Fibroblast of pulmonary artery (primary cell): ENCODE results near the gene VSTM4.

ENCODE experiments used
- DNase-seq: peaks from one replicate; pipeline ENCODE4 v3.0.0-alpha.2; 2010; ENCODE audit warnings: low read depth
- H3K4me3 ChIP-seq: replicated peaks from 2 replicates; pipeline ENCODE4 v1.5.1; 2011; ENCODE audit warnings: low read depth, mild to moderate bottlenecking, control low read depth, low read length, moderate library complexity
- TF ChIP-seq, protein P1 (sequence below): IDR thresholded peaks from 2 replicates; pipeline ENCODE4 v1.5.1; 2011; ENCODE audit warnings: mild to moderate bottlenecking, control low read depth, low read length, inconsistent platforms; ENCODE audit errors: missing control alignments

The VSTM4 gene

DNA sequence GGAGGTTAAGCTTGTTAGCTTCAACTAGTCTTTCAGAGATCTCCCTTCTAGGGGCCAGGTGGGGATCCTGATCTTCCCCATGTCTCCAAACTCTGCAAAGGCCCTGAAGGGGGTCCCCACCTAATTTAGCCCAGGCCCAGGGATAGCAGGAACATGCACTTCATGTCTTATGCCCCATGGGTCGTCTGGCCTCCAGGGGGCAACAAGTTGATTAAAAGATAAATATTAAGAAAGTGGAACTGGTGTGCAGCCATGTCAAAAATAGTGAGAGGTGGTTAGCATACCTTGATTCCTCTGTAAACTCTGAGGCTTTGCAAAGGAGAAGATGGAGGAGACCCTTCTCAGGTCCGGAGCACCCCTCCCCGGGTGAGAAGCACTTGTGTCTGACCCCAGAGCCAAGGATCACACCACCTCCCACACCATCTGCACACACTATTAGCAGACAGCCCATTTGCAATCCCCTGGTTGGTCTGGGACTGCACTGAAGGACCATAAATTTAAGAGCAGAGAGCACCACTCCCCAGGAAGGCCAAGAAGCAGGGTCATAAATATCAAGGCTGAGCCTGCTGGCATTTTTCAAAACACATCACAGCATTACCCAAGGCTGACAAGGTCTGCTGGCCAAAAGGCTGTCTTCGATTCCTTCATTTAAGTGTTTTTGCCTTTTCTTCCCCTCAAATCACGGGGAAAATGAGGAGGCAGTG is 131.5 kb downstream of the VSTM4 start:
- H3K4me3 ChIP-seq = no peak overlapping the region
- DNase-seq = no peak
- TF ChIP-seq, protein P1, sequence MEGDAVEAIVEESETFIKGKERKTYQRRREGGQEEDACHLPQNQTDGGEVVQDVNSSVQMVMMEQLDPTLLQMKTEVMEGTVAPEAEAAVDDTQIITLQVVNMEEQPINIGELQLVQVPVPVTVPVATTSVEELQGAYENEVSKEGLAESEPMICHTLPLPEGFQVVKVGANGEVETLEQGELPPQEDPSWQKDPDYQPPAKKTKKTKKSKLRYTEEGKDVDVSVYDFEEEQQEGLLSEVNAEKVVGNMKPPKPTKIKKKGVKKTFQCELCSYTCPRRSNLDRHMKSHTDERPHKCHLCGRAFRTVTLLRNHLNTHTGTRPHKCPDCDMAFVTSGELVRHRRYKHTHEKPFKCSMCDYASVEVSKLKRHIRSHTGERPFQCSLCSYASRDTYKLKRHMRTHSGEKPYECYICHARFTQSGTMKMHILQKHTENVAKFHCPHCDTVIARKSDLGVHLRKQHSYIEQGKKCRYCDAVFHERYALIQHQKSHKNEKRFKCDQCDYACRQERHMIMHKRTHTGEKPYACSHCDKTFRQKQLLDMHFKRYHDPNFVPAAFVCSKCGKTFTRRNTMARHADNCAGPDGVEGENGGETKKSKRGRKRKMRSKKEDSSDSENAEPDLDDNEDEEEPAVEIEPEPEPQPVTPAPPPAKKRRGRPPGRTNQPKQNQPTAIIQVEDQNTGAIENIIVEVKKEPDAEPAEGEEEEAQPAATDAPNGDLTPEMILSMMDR = no peak

DNA sequence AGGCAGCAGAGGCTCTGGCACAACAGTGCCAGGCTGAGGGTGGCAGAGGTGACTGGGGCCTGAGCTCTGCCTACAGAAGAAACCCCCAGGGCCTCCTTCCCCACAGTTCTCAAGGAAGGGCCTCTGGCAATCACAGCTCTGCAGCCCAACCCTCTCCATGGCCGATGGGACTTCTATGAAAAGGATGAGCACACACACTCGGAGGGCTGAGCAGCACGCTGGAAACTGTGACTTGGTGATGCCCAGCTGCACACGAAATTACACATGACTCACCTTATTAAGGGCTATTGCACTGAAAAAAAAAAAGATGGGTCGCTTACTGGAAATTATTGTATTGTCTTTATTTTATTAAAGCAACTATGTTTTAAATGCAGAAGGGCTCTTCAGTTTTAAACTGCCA is 132.7 kb downstream of the VSTM4 start:
- H3K4me3 ChIP-seq = no peak overlapping the region
- TF ChIP-seq, protein P1 = no peak
- no peak for DNase-seq

DNA sequence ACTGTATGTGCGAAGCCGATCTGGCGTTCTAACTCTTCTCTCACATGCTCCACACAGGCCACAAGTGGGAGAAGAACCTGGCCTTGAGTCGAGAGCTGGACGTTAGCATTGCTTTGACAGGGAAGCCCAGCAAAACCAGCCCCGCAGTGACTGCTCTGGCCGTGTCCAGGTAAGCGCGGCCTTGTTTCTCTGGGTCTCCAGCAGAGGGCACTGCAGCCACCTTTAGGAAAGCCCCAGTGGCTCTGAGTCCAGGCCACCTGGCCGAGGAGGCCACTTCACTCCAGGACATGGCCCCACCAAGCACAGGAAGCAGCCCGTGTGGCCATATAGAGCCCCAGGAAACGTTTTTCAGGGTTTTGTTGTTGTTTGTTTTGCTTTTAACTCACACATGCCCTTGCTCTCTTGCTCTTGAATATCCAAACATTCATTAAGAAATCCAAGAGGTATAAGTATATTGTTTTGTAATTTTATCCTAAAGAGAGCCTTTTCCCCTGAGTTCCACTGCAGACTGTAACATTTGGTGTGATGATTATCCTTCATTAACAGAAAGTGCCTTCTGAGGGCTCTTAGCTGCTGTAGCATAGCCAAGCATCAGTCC is 133.9 kb downstream of the VSTM4 start:
- TF ChIP-seq, protein P1 = peak; percentile 78
- H3K4me3 ChIP-seq = no peak overlapping the region
- DNase-seq = peak; percentile 43

DNA sequence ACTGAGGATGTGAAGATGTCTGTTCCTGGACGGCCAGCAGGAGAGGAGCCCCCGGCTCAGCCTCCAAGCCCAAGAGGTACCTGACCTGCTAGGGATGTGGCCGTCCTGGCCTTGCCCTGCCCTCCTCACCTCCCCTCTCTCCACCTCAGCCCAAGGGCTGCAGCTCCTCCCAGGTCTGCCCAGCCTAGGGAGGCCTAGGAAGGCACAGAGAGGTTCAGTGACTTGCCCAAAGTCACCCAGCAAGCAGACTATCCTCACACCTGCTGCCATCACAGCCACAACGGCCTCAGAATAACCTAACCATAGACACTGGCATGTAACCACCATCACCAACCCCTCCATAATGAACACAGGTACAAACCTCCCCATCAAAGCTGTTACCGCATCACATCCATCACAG is 137.0 kb downstream of the VSTM4 start:
- DNase-seq = no peak
- H3K4me3 ChIP-seq = no peak overlapping the region
- TF ChIP-seq, protein P1 = no peak

DNA sequence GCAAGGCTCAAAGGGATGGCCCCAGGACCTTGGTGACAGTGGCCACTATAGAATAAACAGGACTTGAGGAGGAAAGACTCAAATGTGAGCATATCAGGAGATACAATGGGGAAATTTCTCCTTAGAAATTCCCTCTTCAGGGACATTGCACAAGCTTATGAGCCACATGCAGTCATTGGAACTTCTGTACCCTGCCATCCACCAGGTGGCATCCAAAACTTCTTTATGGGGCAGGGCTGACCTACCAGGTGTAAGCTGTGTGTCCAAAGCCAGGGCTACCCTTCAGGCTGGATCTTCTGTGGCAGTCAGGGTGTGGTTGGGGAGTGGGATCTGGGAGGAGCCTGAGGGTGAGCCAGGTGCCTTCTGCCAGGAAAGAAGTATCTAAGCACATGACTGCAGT is 139.1 kb downstream of the VSTM4 start:
- H3K4me3 ChIP-seq = no peak overlapping the region
- TF ChIP-seq, protein P1 = no peak
- peak; percentile 1 for DNase-seq

DNA sequence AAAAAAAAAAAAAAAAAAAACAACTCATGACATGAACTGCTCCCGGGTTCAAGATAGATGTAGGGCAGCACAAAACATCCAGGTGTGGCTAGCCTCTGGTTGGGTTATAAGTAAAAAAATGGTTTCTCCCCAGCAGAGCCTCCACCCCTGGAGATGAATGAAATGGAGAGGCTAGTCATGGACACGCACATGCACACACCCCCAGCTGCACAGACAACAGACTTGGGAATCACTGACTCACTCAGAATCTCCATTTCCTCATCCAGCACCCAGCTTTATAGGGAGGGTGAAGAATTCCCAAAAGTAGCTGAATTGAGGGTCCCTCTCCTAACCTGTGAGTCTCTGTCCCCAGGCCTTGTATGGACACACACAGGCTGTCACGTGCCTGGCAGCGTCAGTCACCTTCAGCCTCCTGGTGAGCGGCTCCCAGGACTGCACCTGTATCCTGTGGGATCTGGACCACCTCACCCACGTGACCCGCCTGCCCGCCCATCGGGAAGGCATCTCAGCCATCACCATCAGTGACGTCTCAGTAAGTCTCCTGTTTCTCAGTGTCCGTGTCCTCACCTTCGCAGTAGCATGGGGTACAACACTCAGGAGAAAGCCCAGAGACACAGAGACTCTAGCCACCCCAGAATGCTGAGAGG is 140.7 kb downstream of the VSTM4 start:
- no peak for DNase-seq
- no peak overlapping the region for H3K4me3 ChIP-seq
- TF ChIP-seq, protein P1 = no peak

DNA sequence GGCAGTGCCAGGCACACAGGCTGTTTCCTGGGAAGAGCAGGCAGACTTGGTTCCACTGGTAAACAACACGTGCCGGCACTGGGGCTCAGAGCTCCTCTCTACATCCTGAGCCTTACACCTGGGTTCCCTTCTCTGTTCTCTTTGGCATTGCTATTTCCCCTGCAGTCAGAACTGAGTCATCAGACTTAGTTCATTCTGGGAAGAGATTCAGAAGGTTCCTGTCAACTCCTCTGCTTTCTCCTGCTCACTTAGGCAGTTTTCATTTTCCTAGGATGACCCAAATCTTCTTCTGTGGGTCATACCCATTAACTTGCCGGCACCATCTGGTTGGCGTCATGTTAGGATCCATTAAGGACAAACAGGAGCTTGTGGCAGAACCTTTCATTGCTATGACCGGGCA is 142.3 kb downstream of the VSTM4 start:
- TF ChIP-seq, protein P1 = no peak
- no peak overlapping the region for H3K4me3 ChIP-seq
- no peak for DNase-seq
